GM21423 (cell line): ENCODE results near the gene SEL1L3.
A peak's percentile ranks its signal among the peaks of the same experiment; 100 is the strongest.
"Not testable (repeated sequence)": the region's sequence is repeated elsewhere in the genome, so short reads cannot be mapped to it uniquely, and the experiment has no call there.

Experiments used
- ATAC-seq: cut with Tn5 transposase; IDR thresholded peaks from one replicate; pipeline ENCODE4 v1.9.1; 2021; ENCODE audit warnings: mild to moderate bottlenecking, moderate library complexity; ENCODE audit not compliant: unreplicated experiment

SEL1L3 gene

GRCh38 chr4:25879991-25880651 lies 17.3 kb upstream of the SEL1L3 start:
- ATAC-seq: peak; percentile 45

- ATAC-seq: no peak
These were observed 16.8 kb upstream of the SEL1L3 start for GRCh38 chr4:25879587-25879986.

- ATAC-seq: no peak
These were observed 16.4 kb upstream of the SEL1L3 start for GRCh38 chr4:25879091-25879584.

GRCh38 chr4:25878676-25879075 lies 15.9 kb upstream of the SEL1L3 start:
- ATAC-seq: no peak

GRCh38 chr4:25875281-25875745 lies 12.5 kb upstream of the SEL1L3 start:
- ATAC-seq: peak; percentile 55

- ATAC-seq: peak; percentile 70
These were observed 11.9 kb upstream of the SEL1L3 start for GRCh38 chr4:25874655-25875054.

- ATAC-seq: no peak
These were observed 10.9 kb upstream of the SEL1L3 start for GRCh38 chr4:25873632-25874129.

- no peak for ATAC-seq
These were observed 10.3 kb upstream of the SEL1L3 start for GRCh38 chr4:25872851-25873631.

GRCh38 chr4:25870081-25870480 lies 7.3 kb upstream of the SEL1L3 start:
- peak; percentile 39 for ATAC-seq

GRCh38 chr4:25867781-25868294 lies 5.0 kb upstream of the SEL1L3 start:
- ATAC-seq: no peak

- ATAC-seq: not testable (repeated sequence)
These were observed 3.6 kb upstream of the SEL1L3 start for GRCh38 chr4:25866401-25866800.

- ATAC-seq: no peak
These were observed 2.8 kb upstream of the SEL1L3 start for GRCh38 chr4:25865586-25865985.

GRCh38 chr4:25863831-25864418 lies 1.1 kb upstream of the SEL1L3 start:
- ATAC-seq: no peak

GRCh38 chr4:25863347-25863784 lies 578 bp upstream of the SEL1L3 start:
- ATAC-seq: no peak

GRCh38 chr4:25861951-25862410 lies 807 bp downstream of the SEL1L3 start:
- no peak for ATAC-seq

- ATAC-seq: no peak
These were observed 1.4 kb downstream of the SEL1L3 start for GRCh38 chr4:25861280-25861950.

GRCh38 chr4:25860586-25861279 lies 2.1 kb downstream of the SEL1L3 start:
- no peak for ATAC-seq

- peak; percentile 54 for ATAC-seq
These were observed 3.2 kb downstream of the SEL1L3 start for GRCh38 chr4:25859429-25860148.

- no peak for ATAC-seq
These were observed 4.9 kb downstream of the SEL1L3 start for GRCh38 chr4:25857851-25858400.
